SK-N-MC (cell line): ENCODE data around the gene KPNA1.

Experiments
- EZH2 ChIP-seq: fragments of 200-600 bp; sonication (generic); IDR thresholded peaks from one replicate; pipeline ENCODE4 v1.6.1; 2017; ENCODE audit warnings: antibody characterized with exemption
- FOXP2 ChIP-seq: optimal IDR thresholded peaks from 2 replicates; pipeline ENCODE3; 2011; ENCODE audit warnings: mild to moderate bottlenecking, moderate library complexity; ENCODE audit not compliant: insufficient read depth; ENCODE audit errors: extremely low read length, control extremely low read depth
- POLR2AphosphoS5 ChIP-seq: IDR thresholded peaks from 2 replicates; pipeline ENCODE4 v1.6.1; 2012; ENCODE audit warnings: mild to moderate bottlenecking, low read depth, low read length, borderline replicate concordance

DNA sequence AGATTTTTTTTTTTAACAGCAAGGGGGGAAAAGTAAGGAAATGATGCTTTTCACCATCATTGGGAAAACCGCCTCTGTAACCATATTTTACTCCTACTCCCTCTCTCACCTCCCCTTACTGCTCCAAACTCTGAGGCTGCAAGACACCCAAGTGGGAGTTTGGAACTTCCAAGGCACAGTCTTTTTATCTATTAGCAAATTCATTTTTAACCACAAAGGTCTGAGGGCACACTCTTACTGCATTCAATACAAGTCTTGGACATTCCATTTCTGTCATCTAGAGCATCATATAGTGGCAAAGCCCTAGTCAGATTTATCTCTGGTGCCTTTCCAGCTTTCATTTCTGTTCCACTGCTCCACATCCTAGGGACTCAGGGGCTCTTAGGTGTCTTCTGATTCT, 117.5 kb downstream of the KPNA1 start:
- TF ChIP-seq EZH2: no peak
- TF ChIP-seq POLR2AphosphoS5: no peak
- no peak for TF ChIP-seq FOXP2
